CD8-positive, alpha-beta memory T cell (primary cell): ENCODE data around the gene KRT85. TPM values are rescaled to one million over a fixed set of nuclear protein-coding genes. Genes with fewer than 3 reads are reported as not detected.

Experiments used
- CTCF ChIA-PET: fragments of 350-600 bp; sonication (Branson Sonifier 250); formaldehyde crosslinking; loops from one replicate; lab custom pipeline; 2021; ENCODE audit warnings: antibody characterized with exemption; lab: Charles Lee
- POLR2A ChIA-PET: fragments of 350-600 bp; sonication (Branson Sonifier 250); formaldehyde crosslinking; loops from one replicate; lab custom pipeline; 2021; ENCODE audit warnings: antibody characterized with exemption; lab: Charles Lee
- DNase-seq, 5 donors: peaks; one replicate each; pipeline versions ENCODE4 v3.0.0 to v3.0.0-alpha.2; 2020 to 2022; ENCODE audit warnings: mixed read lengths in 1 of 5
- H3K27ac ChIP-seq: one replicate; pipeline ENCODE4 v1.7.0; 2013; ENCODE audit warnings: low read depth, mild to moderate bottlenecking, low read length, moderate library complexity
- H3K27me3 ChIP-seq: 2 replicates; pipeline ENCODE4 v1.7.0; 2013; ENCODE audit warnings: low read length, mild to moderate bottlenecking; ENCODE audit not compliant: insufficient read depth, poor library complexity, severe bottlenecking
- H3K36me3 ChIP-seq: 2 replicates; pipeline ENCODE4 v1.7.0; 2013; ENCODE audit warnings: mild to moderate bottlenecking, low read length, moderate library complexity; ENCODE audit not compliant: insufficient read depth
- H3K4me1 ChIP-seq: 2 replicates; pipeline ENCODE4 v1.7.0; 2013; ENCODE audit warnings: mild to moderate bottlenecking, low read length, moderate library complexity; ENCODE audit not compliant: insufficient read depth
- H3K4me3 ChIP-seq: 2 replicates; pipeline ENCODE4 v1.7.0; 2013; ENCODE audit warnings: mild to moderate bottlenecking, low read length
- H3K9me3 ChIP-seq: 2 replicates; pipeline ENCODE4 v1.7.0; 2013; ENCODE audit warnings: mild to moderate bottlenecking, low read length
- H3K27ac Mint-ChIP-seq, 8 donors: one replicate each; pipeline ENCODE4 v1.8.0; 2020 to 2021; ENCODE audit warnings: mixed read lengths in 8 of 8, mild to moderate bottlenecking in 6 of 8, inconsistent platforms in 3 of 8, moderate library complexity in 3 of 8
- H3K27me3 Mint-ChIP-seq, 2 donors: one replicate each; pipeline ENCODE4 v1.8.0; 2020 to 2021; ENCODE audit warnings: mixed read lengths in 2 of 2, mild to moderate bottlenecking in 1 of 2, moderate library complexity in 1 of 2
- H3K36me3 Mint-ChIP-seq, 3 donors: one replicate each; pipeline ENCODE4 v1.8.0; 2020 to 2021; ENCODE audit warnings: mixed read lengths in 3 of 3, inconsistent platforms in 1 of 3, mild to moderate bottlenecking in 1 of 3
- H3K4me1 Mint-ChIP-seq, 3 donors: one replicate each; pipeline ENCODE4 v1.8.0; 2020 to 2021; ENCODE audit warnings: mixed read lengths in 3 of 3, inconsistent platforms in 1 of 3, mild to moderate bottlenecking in 1 of 3
- H3K4me3 Mint-ChIP-seq, 7 donors: one replicate each; pipeline ENCODE4 v1.8.0; 2020 to 2021; ENCODE audit warnings: mixed read lengths in 7 of 7, mild to moderate bottlenecking in 6 of 7, moderate library complexity in 4 of 7, inconsistent platforms in 2 of 7
- H3K9me3 Mint-ChIP-seq, 5 donors: one replicate each; pipeline ENCODE4 v1.8.0; 2020 to 2022; ENCODE audit warnings: mixed read lengths in 5 of 5, mild to moderate bottlenecking in 3 of 5, moderate library complexity in 2 of 5, inconsistent platforms in 1 of 5
- polyA plus RNA-seq: library from polyadenylated mRNA; unstranded; fragments of 300-500 nt; fragmentation: Illumina TruSeq; gene quantifications from one replicate; pipeline ENCODE4 v1.2.3, GENCODE V29; 2021
- total RNA-seq, 2 experiments: library from RNA; stranded (reverse); gene quantifications; one replicate each; pipeline ENCODE4 v1.2.3, GENCODE V29; 2021

Gene KRT85
- not detected for total RNA-seq
- not detected for polyA plus RNA-seq

- Histone ChIP-seq H3K4me3 (no peak within 1 kb of the TSS), H3K4me1 (no peaks in the 10 kb centered on the region), H3K27ac (no peak within 1 kb of the TSS), H3K36me3 (no peaks in the 10 kb centered on the region), H3K9me3 (no peaks in the 10 kb centered on the region), H3K27me3 (peaks cover 3% of the 10 kb centered on the region)
- POLR2A ChIA-PET, result no interaction called here
- Mint-ChIP-seq H3K36me3 (no peaks in the 10 kb centered on the region), H3K27ac (no peak within 1 kb of the TSS), H3K9me3 (no peaks in the 10 kb centered on the region), H3K27me3 (peaks cover 23 to 25% of the 10 kb centered on the region in 2 donors), H3K4me1 (peaks cover 0 to 5% (median 4%) of the 10 kb centered on the region in 3 donors), H3K4me3 (no peak within 1 kb of the TSS)
- DNase-seq, result no peak
- CTCF ChIA-PET, result interaction anchor here (1.4 kb wide), 1 partner anchor 88 kb away, joined by 3 read pairs; no protein-coding TSS in a partner anchor
Observed at GRCh38 chr12:52366738-52367485, at the start of gene KRT85. TSS of gene KRT85 (minus strand) at chr12:52367481. CDS start at chr12:52367405, 76 bp downstream.

GRCh38 chr12:52416795-52417194, 49.5 kb upstream of the KRT85 start:
- no peaks in the 10 kb centered on the region for H3K9me3 ChIP-seq
- ChIA-PET POLR2A (no interaction called here), CTCF (no interaction called here)
- no peaks in the 10 kb centered on the region for H3K27me3 ChIP-seq
- H3K36me3 Mint-ChIP-seq, result no peaks in the 10 kb centered on the region
- H3K4me3 ChIP-seq, result no peak overlapping the region
- no peak overlapping the region for H3K4me3 Mint-ChIP-seq
- no peaks in the 10 kb centered on the region for H3K36me3 ChIP-seq
- H3K27ac Mint-ChIP-seq, result no peak overlapping the region
- no peak overlapping the region for H3K27ac ChIP-seq
- no peak for DNase-seq
- no peaks in the 10 kb centered on the region for H3K4me1 Mint-ChIP-seq
- no peaks in the 10 kb centered on the region for H3K9me3 Mint-ChIP-seq
- no peaks in the 10 kb centered on the region for H3K4me1 ChIP-seq
- peaks cover 14 to 44% of the 10 kb centered on the region in 2 donors for H3K27me3 Mint-ChIP-seq

GRCh38 chr12:52415870-52416750, 48.8 kb upstream of the KRT85 start:
- no peak overlapping the region for H3K27ac Mint-ChIP-seq
- no peak overlapping the region for H3K4me3 Mint-ChIP-seq
- POLR2A ChIA-PET, result no interaction called here

GRCh38 chr12:52414936-52415335, 47.7 kb upstream of the KRT85 start:
- no peak for DNase-seq
- POLR2A ChIA-PET, result no interaction called here
- no peaks in the 10 kb centered on the region for H3K4me1 ChIP-seq
- H3K36me3 Mint-ChIP-seq, result no peaks in the 10 kb centered on the region
- no peaks in the 10 kb centered on the region for H3K27me3 ChIP-seq
- CTCF ChIA-PET, result interaction anchor here (0.6 to 2.0 kb wide), 3 partner anchors 13 to 465 kb away, joined by 3 to 5 read pairs (median 4); no protein-coding TSS in a partner anchor
- no peaks in the 10 kb centered on the region for H3K9me3 ChIP-seq
- no peak overlapping the region for H3K27ac Mint-ChIP-seq
- no peaks in the 10 kb centered on the region for H3K9me3 Mint-ChIP-seq
- H3K4me1 Mint-ChIP-seq, result no peaks in the 10 kb centered on the region
- H3K27me3 Mint-ChIP-seq, result peaks cover 15 to 42% of the 10 kb centered on the region in 2 donors
- no peak overlapping the region for H3K4me3 Mint-ChIP-seq
- no peak overlapping the region for H3K27ac ChIP-seq
- H3K4me3 ChIP-seq, result no peak overlapping the region
- H3K36me3 ChIP-seq, result no peaks in the 10 kb centered on the region

More at GRCh38 chr12:52415870-52416750, 48.8 kb upstream of the KRT85 start:
- no peaks in the 10 kb centered on the region for H3K9me3 Mint-ChIP-seq
- CTCF ChIA-PET, result no interaction called here
- no peaks in the 10 kb centered on the region for H3K4me1 Mint-ChIP-seq
- H3K27me3 Mint-ChIP-seq, result peaks cover 9 to 42% of the 10 kb centered on the region in 2 donors
- H3K4me1 ChIP-seq, result no peaks in the 10 kb centered on the region
- H3K4me3 ChIP-seq, result no peak overlapping the region
- H3K9me3 ChIP-seq, result no peaks in the 10 kb centered on the region
- H3K36me3 Mint-ChIP-seq, result no peaks in the 10 kb centered on the region
- no peaks in the 10 kb centered on the region for H3K27me3 ChIP-seq
- no peak for DNase-seq
- H3K27ac ChIP-seq, result no peak overlapping the region
- no peaks in the 10 kb centered on the region for H3K36me3 ChIP-seq

- H3K4me1 ChIP-seq, result no peaks in the 10 kb centered on the region
- Mint-ChIP-seq H3K36me3 (no peaks in the 10 kb centered on the region), H3K27ac (no peak overlapping the region), H3K27me3 (peaks cover 12 to 41% of the 10 kb centered on the region in 2 donors), H3K9me3 (no peaks in the 10 kb centered on the region), H3K4me1 (no peaks in the 10 kb centered on the region), H3K4me3 (no peak overlapping the region)
- no peak overlapping the region for H3K27ac ChIP-seq
- POLR2A ChIA-PET, result no interaction called here
- CTCF ChIA-PET, result interaction anchor here (0.7 to 2.0 kb wide), 3 partner anchors 14 to 466 kb away, joined by 3 to 5 read pairs (median 4); no protein-coding TSS in a partner anchor
- H3K36me3 ChIP-seq, result no peaks in the 10 kb centered on the region
- no peaks in the 10 kb centered on the region for H3K9me3 ChIP-seq
- H3K4me3 ChIP-seq, result no peak overlapping the region
- DNase-seq, result no peak
- no peaks in the 10 kb centered on the region for H3K27me3 ChIP-seq
Observed at GRCh38 chr12:52413782-52414345, 46.6 kb upstream of the KRT85 start.

GRCh38 chr12:52413202-52413601, 45.9 kb upstream of the KRT85 start:
- H3K27ac Mint-ChIP-seq, result no peak overlapping the region
- CTCF ChIA-PET, result interaction anchor here (2.0 kb wide), 1 partner anchor 14 kb away, joined by 5 read pairs; no protein-coding TSS in a partner anchor
- no peaks in the 10 kb centered on the region for H3K9me3 ChIP-seq
- H3K27me3 ChIP-seq, result no peaks in the 10 kb centered on the region
- H3K36me3 ChIP-seq, result no peaks in the 10 kb centered on the region
- no peaks in the 10 kb centered on the region for H3K4me1 ChIP-seq
- POLR2A ChIA-PET, result no interaction called here
- no peak overlapping the region for H3K4me3 Mint-ChIP-seq
- no peaks in the 10 kb centered on the region for H3K9me3 Mint-ChIP-seq
- H3K4me3 ChIP-seq, result no peak overlapping the region
- no peak for DNase-seq
- no peaks in the 10 kb centered on the region for H3K4me1 Mint-ChIP-seq
- H3K27me3 Mint-ChIP-seq, result peaks cover 12 to 46% of the 10 kb centered on the region in 2 donors
- H3K36me3 Mint-ChIP-seq, result no peaks in the 10 kb centered on the region
- H3K27ac ChIP-seq, result no peak overlapping the region

GRCh38 chr12:52411815-52412214, 44.5 kb upstream of the KRT85 start:
- H3K4me1 ChIP-seq, result no peaks in the 10 kb centered on the region
- no peaks in the 10 kb centered on the region for H3K27me3 ChIP-seq
- Mint-ChIP-seq H3K27ac (no peak overlapping the region), H3K27me3 (peaks cover 14 to 49% of the 10 kb centered on the region in 2 donors), H3K4me1 (no peaks in the 10 kb centered on the region), H3K9me3 (no peaks in the 10 kb centered on the region), H3K4me3 (no peak overlapping the region), H3K36me3 (no peaks in the 10 kb centered on the region)
- no peaks in the 10 kb centered on the region for H3K36me3 ChIP-seq
- DNase-seq, result no peak
- H3K27ac ChIP-seq, result no peak overlapping the region
- H3K4me3 ChIP-seq, result no peak overlapping the region
- ChIA-PET POLR2A (no interaction called here), CTCF (no interaction called here)
- H3K9me3 ChIP-seq, result no peaks in the 10 kb centered on the region
